Neuronal stem cell (in vitro differentiated cells): ENCODE results near the gene B3GALT5.
A peak's percentile ranks its signal among the peaks of the same experiment; 100 is the strongest.

Experiments
- DNase-seq: peaks from one replicate; pipeline ENCODE4 v3.0.0-alpha.2; 2013; ENCODE audit warnings: low spot score
- H2AFZ ChIP-seq: one replicate; pipeline ENCODE4 v1.6.1; 2013; ENCODE audit warnings: mild to moderate bottlenecking, low read length, inconsistent platforms
- H2AK5ac ChIP-seq: 2 replicates; pipeline ENCODE4 v1.6.1; 2013; ENCODE audit warnings: low read depth, mild to moderate bottlenecking, inconsistent platforms, low read length, moderate library complexity, mixed read lengths
- H2BK120ac ChIP-seq: 2 replicates; pipeline ENCODE4 v1.6.1; 2013; ENCODE audit warnings: low read depth, mild to moderate bottlenecking, inconsistent platforms, low read length, moderate library complexity, mixed read lengths
- H2BK12ac ChIP-seq: one replicate; pipeline ENCODE4 v1.6.1; 2013; ENCODE audit warnings: low read length, inconsistent platforms
- H2BK15ac ChIP-seq: 2 replicates; pipeline ENCODE4 v1.6.1; 2013; ENCODE audit warnings: mild to moderate bottlenecking, low read length, inconsistent platforms, mixed read lengths
- H2BK5ac ChIP-seq: one replicate; pipeline ENCODE4 v1.6.1; 2013; ENCODE audit warnings: inconsistent platforms, mild to moderate bottlenecking, low read length, moderate library complexity
- H3K14ac ChIP-seq: one replicate; pipeline ENCODE4 v1.6.1; 2013; ENCODE audit warnings: low read length, inconsistent platforms
- H3K18ac ChIP-seq: 2 replicates; pipeline ENCODE4 v1.6.1; 2013; ENCODE audit warnings: low read length, inconsistent platforms
- H3K23ac ChIP-seq: 2 replicates; pipeline ENCODE4 v1.6.1; 2013; ENCODE audit warnings: low read depth, mild to moderate bottlenecking, mixed read lengths, low read length, inconsistent platforms; ENCODE audit not compliant: poor library complexity
- H3K27ac ChIP-seq: replicated peaks from 3 replicates; pipeline ENCODE4 v1.5.1; 2013; ENCODE audit warnings: low read length, inconsistent platforms
- H3K27me3 ChIP-seq, 3 experiments: 2 replicates each; pipeline ENCODE4 v1.6.1; 2013; ENCODE audit warnings: low read length in 3 of 3, mild to moderate bottlenecking in 2 of 3, inconsistent platforms in 1 of 3, low read depth in 1 of 3, mixed read lengths in 1 of 3, moderate library complexity in 1 of 3; ENCODE audit not compliant: control insufficient read depth in 3 of 3, insufficient read depth in 3 of 3
- H3K36me3 ChIP-seq, 2 donors: replicated peaks in 1 of 2; 2 replicates each; pipeline ENCODE4 v1.6.1; 2013; ENCODE audit warnings: low read length in 2 of 2; ENCODE audit not compliant: control insufficient read depth in 2 of 2, insufficient read depth in 2 of 2
- H3K4ac ChIP-seq: 2 replicates; pipeline ENCODE4 v1.6.1; 2013; ENCODE audit warnings: inconsistent platforms, mild to moderate bottlenecking, low read length, moderate library complexity
- H3K4me1 ChIP-seq, 2 donors: 1 replicate in 1 of 2; 2 replicates in 1 of 2; pipeline ENCODE4 v1.6.1; 2013; ENCODE audit warnings: low read length in 2 of 2, low read depth in 1 of 2; ENCODE audit not compliant: control insufficient read depth in 2 of 2, insufficient read depth in 1 of 2
- H3K4me2 ChIP-seq: one replicate; pipeline ENCODE4 v1.6.1; 2013; ENCODE audit warnings: mild to moderate bottlenecking, low read length, inconsistent platforms; ENCODE audit not compliant: insufficient read depth, poor library complexity, severe bottlenecking
- H3K4me3 ChIP-seq, 2 donors: 2 replicates each; pipeline ENCODE4 v1.5.1; 2013; ENCODE audit warnings: low read length in 2 of 2, mild to moderate bottlenecking in 2 of 2, inconsistent platforms in 1 of 2, moderate library complexity in 1 of 2
- H3K79me1 ChIP-seq: one replicate; pipeline ENCODE4 v1.6.1; 2013; ENCODE audit warnings: low read depth, mild to moderate bottlenecking, inconsistent platforms, low read length, moderate library complexity
- H3K9ac ChIP-seq: one replicate; pipeline ENCODE4 v1.6.1; 2013; ENCODE audit warnings: mild to moderate bottlenecking, low read depth, low read length, inconsistent platforms; ENCODE audit not compliant: poor library complexity
- H3K9me3 ChIP-seq, 2 donors: replicated peaks in 1 of 2; 2 replicates each; pipeline versions ENCODE3 to v1.6.1; 2013; ENCODE audit warnings: low read length in 2 of 2, mild to moderate bottlenecking in 2 of 2, inconsistent platforms in 1 of 2, low read depth in 1 of 2, mixed read lengths in 1 of 2, moderate library complexity in 1 of 2; ENCODE audit not compliant: control insufficient read depth in 2 of 2, insufficient read depth in 1 of 2
- H4K8ac ChIP-seq: one replicate; pipeline ENCODE4 v1.6.1; 2013; ENCODE audit warnings: low read depth, mild to moderate bottlenecking, inconsistent platforms, low read length, moderate library complexity
- H4K91ac ChIP-seq: one replicate; pipeline ENCODE4 v1.6.1; 2013; ENCODE audit warnings: low read length, low read depth, mild to moderate bottlenecking, inconsistent platforms; ENCODE audit not compliant: poor library complexity
- WGBS, 2 donors: extraction: QIAGEN DNeasy Blood & Tissue Kit; methylation state at CpG; one replicate each; pipeline ENCODE4 v1.1.7; 2013; ENCODE audit warnings: missing lambda C conversion rate in 2 of 2, mixed read lengths in 1 of 2; ENCODE audit not compliant: insufficient read length in 2 of 2, insufficient replicate concordance in 1 of 2; ENCODE audit errors: extremely low coverage in 2 of 2; 5-methylcytosine and 5-hydroxymethylcytosine counted together

B3GALT5 gene

DNA sequence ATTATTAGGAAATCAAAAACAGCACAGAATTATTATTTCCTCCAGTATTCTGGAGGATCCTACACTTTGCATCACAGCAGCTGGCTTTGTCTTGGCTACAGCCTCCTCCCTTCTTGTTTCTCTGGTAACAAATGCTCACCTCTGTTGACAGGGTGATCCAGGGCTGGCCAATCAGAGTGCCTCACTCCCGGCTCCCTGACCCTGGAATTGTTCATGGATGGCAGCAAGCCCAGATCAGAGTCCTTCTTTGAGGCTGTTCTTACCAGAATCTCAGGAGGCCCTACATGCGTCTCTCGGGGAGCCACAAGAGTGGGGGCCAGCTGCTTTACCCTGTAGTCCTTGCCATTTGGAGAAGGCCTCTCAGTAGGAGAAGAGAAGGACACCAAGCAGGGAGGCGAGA is 83.9 kb downstream of the B3GALT5 start:
- Histone ChIP-seq H4K8ac (peak overlapping the region; percentile 32), H3K4ac (no peak overlapping the region), H3K27me3 (no peaks in the 10 kb centered on the region), H3K4me2 (no peak overlapping the region), H2BK12ac (no peak overlapping the region), H2BK120ac (no peak overlapping the region), H3K4me3 (no peak overlapping the region), H2BK5ac (no peak overlapping the region), H3K79me1 (no peaks in the 10 kb centered on the region), H3K4me1 (peaks cover 2 to 6% of the 10 kb centered on the region in 2 donors), H2AK5ac (no peak overlapping the region), H2BK15ac (no peak overlapping the region), H3K14ac (no peak overlapping the region), H3K27ac (no peak overlapping the region), H2AFZ (peak overlapping the region; percentile 20), H3K9me3 (no peaks in the 10 kb centered on the region), H4K91ac (no peak overlapping the region), H3K23ac (no peak overlapping the region), H3K9ac (no peak overlapping the region), H3K18ac (peak overlapping the region; percentile 76), H3K36me3 (no peaks in the 10 kb centered on the region)
- no CpG with 5 or more reads among the region's 4 CpGs for WGBS, 2 donors
- no peak for DNase-seq

DNA sequence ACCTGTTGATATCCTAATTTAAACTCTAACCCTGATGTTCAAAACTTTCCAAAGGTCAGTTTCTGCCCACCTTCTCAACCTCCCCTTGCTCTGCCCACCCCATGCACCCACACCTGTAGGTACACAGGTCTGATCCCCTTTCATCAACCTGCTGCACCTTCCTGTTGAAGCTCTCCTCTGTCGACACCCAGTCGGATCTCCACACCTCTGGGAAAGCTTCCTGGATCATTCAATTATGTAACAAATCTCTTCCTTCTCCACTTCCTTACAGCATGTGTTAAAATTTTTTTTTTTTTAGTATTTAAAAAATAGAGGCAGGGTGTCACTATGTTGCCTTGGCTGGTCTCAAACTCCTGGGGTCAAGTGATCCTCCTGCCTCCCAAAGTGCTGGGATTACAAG is 87.6 kb downstream of the B3GALT5 start:
- Histone ChIP-seq H3K14ac (no peak overlapping the region), H4K8ac (no peak overlapping the region), H2AK5ac (no peak overlapping the region), H2BK120ac (no peak overlapping the region), H3K9me3 (no peaks in the 10 kb centered on the region), H3K4me1 (peaks cover 2 to 6% of the 10 kb centered on the region in 2 donors), H3K27me3 (no peaks in the 10 kb centered on the region), H3K23ac (no peak overlapping the region), H2BK15ac (no peak overlapping the region), H2BK12ac (no peak overlapping the region), H3K4ac (no peak overlapping the region), H3K36me3 (no peaks in the 10 kb centered on the region), H2AFZ (no peak overlapping the region), H3K27ac (no peak overlapping the region), H3K9ac (no peak overlapping the region), H3K18ac (no peak overlapping the region), H3K4me2 (no peak overlapping the region), H3K4me3 (no peak overlapping the region), H2BK5ac (no peak overlapping the region), H4K91ac (no peak overlapping the region), H3K79me1 (no peaks in the 10 kb centered on the region)
- DNase-seq = no peak
- WGBS, 2 donors = no CpG with 5 or more reads among the region's 2 CpGs

DNA sequence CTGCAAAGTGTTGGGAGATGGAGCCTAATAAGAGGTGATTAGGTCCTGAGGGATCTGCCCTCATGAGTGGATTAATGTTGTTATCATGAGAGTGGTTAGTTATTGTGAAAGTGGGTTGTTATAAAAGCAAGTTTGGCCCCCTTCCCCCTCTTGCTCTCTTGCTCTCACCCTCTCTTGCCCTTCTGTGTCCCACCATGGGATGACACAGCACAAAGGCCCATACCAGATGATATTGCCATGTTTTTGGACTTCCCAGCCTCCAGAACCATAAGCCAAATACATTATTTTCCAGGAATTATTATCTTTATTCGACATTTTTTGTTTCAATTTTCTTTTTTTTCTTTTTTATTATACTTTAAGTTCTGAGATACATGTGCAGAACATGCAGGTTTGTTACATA is 90.8 kb downstream of the B3GALT5 start:
- Histone ChIP-seq H3K79me1 (no peaks in the 10 kb centered on the region), H3K14ac (no peak overlapping the region), H3K4me2 (no peak overlapping the region), H3K9ac (no peak overlapping the region), H3K27ac (no peak overlapping the region), H3K9me3 (no peaks in the 10 kb centered on the region), H3K27me3 (no peaks in the 10 kb centered on the region), H2AFZ (no peak overlapping the region), H3K4me3 (no peak overlapping the region), H3K4ac (no peak overlapping the region), H3K4me1 (no peaks in the 10 kb centered on the region), H3K23ac (no peak overlapping the region), H2BK5ac (no peak overlapping the region), H4K8ac (no peak overlapping the region), H3K18ac (no peak overlapping the region), H2BK120ac (no peak overlapping the region), H3K36me3 (no peaks in the 10 kb centered on the region), H2AK5ac (no peak overlapping the region), H4K91ac (no peak overlapping the region), H2BK15ac (no peak overlapping the region), H2BK12ac (no peak overlapping the region)
- WGBS, 2 donors = no CpG with 5 or more reads among the region's 1 CpG
- DNase-seq = no peak

DNA sequence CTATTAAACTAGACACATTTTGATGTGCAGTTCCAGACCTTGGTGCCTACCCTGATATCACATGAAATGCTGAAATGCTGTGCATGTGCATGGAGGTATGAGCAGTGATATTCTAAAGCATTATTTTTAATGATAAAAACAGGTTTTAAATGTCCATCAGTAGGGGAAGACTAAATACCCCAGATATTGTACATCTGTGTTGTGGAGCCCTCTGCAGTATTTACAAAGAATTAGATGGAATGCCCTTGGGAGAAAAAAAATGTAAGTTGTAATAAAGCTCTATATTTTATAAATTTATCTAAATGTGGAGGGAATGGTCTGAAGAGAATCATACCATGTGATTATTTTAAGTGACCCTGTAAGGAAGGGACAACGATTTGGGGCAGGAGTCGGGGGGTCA is 93.1 kb downstream of the B3GALT5 start:
- Histone ChIP-seq H2AFZ (no peak overlapping the region), H3K4ac (no peak overlapping the region), H3K18ac (no peak overlapping the region), H3K36me3 (no peaks in the 10 kb centered on the region), H4K91ac (no peak overlapping the region), H4K8ac (no peak overlapping the region), H3K4me2 (no peak overlapping the region), H3K27me3 (no peaks in the 10 kb centered on the region), H3K79me1 (no peaks in the 10 kb centered on the region), H3K27ac (no peak overlapping the region), H3K9me3 (no peaks in the 10 kb centered on the region), H3K14ac (no peak overlapping the region), H2BK120ac (no peak overlapping the region), H3K4me1 (no peaks in the 10 kb centered on the region), H3K23ac (no peak overlapping the region), H3K4me3 (no peak overlapping the region), H2BK15ac (no peak overlapping the region), H2BK12ac (no peak overlapping the region), H2BK5ac (no peak overlapping the region), H3K9ac (no peak overlapping the region), H2AK5ac (no peak overlapping the region)
- no CpG with 5 or more reads among the region's 2 CpGs for WGBS, 2 donors
- DNase-seq = no peak
